Measurements from ENCODE around the gene MAN1C1. TPM values are rescaled to one million over a fixed set of nuclear protein-coding genes. Genes with fewer than 3 reads are reported as not detected.
"Not testable (repeated sequence)": the region's sequence is repeated elsewhere in the genome, so short reads cannot be mapped to it uniquely, and the experiment has no call there.

The MAN1C1 gene
- total RNA-seq, 1 experiment from 2014 or later, result 16.8 TPM

DNA sequence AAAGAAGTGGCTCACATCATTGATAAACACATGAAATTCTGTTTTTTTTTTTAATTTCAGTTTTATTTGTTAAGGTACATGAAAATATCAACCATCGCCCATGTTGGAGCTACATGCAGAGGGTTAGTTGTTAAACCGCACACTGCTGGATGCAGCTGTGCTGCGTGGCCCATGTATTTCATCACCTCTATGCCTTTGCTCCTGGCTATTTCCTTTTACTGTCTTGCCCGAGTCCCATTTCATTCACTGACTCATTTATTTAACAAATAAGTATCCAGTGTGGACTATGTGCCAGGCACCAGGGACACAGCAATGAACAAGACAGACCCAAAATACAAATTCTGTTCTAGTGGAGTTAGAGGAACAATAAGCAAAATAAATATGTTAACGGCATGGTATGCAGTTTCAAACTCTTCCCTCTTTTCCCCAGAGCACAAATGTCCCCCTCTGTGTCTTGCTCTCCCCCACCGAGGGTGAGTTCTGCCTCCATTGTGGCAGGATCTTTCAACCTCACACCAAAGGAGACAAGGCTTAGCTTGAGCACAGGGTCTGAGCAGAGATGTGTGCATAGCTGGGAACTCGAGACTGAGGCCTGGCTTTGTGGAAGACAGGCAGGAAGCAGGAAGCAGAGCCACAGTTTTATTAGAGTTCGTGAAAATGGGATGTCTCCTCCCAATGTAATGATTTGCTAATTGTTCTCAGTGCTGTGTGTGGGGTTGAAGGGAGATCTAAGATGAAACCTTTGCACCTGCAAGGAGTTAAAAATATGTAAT lies 44.6 kb downstream of the MAN1C1 start (continued):
- TF ChIP-seq, protein P1, sequence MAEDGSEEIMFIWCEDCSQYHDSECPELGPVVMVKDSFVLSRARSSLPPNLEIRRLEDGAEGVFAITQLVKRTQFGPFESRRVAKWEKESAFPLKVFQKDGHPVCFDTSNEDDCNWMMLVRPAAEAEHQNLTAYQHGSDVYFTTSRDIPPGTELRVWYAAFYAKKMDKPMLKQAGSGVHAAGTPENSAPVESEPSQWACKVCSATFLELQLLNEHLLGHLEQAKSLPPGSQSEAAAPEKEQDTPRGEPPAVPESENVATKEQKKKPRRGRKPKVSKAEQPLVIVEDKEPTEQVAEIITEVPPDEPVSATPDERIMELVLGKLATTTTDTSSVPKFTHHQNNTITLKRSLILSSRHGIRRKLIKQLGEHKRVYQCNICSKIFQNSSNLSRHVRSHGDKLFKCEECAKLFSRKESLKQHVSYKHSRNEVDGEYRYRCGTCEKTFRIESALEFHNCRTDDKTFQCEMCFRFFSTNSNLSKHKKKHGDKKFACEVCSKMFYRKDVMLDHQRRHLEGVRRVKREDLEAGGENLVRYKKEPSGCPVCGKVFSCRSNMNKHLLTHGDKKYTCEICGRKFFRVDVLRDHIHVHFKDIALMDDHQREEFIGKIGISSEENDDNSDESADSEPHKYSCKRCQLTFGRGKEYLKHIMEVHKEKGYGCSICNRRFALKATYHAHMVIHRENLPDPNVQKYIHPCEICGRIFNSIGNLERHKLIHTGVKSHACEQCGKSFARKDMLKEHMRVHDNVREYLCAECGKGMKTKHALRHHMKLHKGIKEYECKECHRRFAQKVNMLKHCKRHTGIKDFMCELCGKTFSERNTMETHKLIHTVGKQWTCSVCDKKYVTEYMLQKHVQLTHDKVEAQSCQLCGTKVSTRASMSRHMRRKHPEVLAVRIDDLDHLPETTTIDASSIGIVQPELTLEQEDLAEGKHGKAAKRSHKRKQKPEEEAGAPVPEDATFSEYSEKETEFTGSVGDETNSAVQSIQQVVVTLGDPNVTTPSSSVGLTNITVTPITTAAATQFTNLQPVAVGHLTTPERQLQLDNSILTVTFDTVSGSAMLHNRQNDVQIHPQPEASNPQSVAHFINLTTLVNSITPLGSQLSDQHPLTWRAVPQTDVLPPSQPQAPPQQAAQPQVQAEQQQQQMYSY (CRISPR knock-in tag; IDR thresholded peaks at IDR 0.05), result no peak
- TF ChIP-seq ZNF416 (CRISPR knock-in tag; IDR thresholded peaks at IDR 0.05), result no peak
- TF ChIP-seq NFE2L1 (CRISPR knock-in tag; IDR thresholded peaks at IDR 0.05), result no peak
- TF ChIP-seq MXD4 (CRISPR knock-in tag; IDR thresholded peaks at IDR 0.05; ENCODE audit: borderline replicate concordance), result no peak
- TF ChIP-seq, protein P2, sequence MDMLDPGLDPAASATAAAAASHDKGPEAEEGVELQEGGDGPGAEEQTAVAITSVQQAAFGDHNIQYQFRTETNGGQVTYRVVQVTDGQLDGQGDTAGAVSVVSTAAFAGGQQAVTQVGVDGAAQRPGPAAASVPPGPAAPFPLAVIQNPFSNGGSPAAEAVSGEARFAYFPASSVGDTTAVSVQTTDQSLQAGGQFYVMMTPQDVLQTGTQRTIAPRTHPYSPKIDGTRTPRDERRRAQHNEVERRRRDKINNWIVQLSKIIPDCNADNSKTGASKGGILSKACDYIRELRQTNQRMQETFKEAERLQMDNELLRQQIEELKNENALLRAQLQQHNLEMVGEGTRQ (CRISPR knock-in tag; IDR thresholded peaks at IDR 0.05), result no peak
- TF ChIP-seq, protein P3, sequence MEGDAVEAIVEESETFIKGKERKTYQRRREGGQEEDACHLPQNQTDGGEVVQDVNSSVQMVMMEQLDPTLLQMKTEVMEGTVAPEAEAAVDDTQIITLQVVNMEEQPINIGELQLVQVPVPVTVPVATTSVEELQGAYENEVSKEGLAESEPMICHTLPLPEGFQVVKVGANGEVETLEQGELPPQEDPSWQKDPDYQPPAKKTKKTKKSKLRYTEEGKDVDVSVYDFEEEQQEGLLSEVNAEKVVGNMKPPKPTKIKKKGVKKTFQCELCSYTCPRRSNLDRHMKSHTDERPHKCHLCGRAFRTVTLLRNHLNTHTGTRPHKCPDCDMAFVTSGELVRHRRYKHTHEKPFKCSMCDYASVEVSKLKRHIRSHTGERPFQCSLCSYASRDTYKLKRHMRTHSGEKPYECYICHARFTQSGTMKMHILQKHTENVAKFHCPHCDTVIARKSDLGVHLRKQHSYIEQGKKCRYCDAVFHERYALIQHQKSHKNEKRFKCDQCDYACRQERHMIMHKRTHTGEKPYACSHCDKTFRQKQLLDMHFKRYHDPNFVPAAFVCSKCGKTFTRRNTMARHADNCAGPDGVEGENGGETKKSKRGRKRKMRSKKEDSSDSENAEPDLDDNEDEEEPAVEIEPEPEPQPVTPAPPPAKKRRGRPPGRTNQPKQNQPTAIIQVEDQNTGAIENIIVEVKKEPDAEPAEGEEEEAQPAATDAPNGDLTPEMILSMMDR (IDR thresholded peaks at IDR 0.05), result no peak

DNA sequence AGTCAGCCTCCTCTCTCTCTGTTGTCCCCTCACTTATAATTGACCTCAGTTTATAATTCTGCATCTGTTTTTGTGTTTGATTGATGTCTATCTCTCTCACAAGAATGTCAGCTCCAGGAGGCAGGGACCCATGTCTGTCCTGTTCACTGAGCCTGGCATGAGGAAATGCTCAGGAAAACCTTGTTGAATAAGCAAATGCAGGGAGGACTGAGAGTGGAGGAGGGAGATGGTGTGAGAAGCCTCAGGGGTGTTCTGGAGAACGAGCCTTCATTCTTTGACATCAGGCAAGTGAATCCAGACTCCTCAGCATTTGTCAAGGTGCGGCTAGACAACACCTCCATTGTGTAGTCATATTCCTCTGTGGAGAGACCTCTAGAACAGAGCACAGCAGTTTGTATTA lies 45.5 kb downstream of the MAN1C1 start:
- TF ChIP-seq ZNF263 (CRISPR knock-in tag; IDR thresholded peaks at IDR 0.05; ENCODE audit: low read depth), result peak; percentile 31; the same call in 1 of the 2 replicates
- TF ChIP-seq CREM (CRISPR knock-in tag; IDR thresholded peaks at IDR 0.05), result no peak
- H3K36me3 Mint-ChIP-seq, result no peaks in the 10 kb centered on the region
- DNase-seq (ENCODE audit: low spot score) (no peak), ATAC-seq (no peak)
- H3K27me3 Mint-ChIP-seq (ENCODE audit: low read depth), result no peaks in the 10 kb centered on the region
- H3K4me1 Mint-ChIP-seq, result peaks cover 36% of the 10 kb centered on the region
- ChIA-PET CTCF (interaction anchor here (1.4 kb wide), 1 partner anchor 53 kb away, joined by 7 read pairs; no protein-coding TSS in a partner anchor), POLR2A (no interaction called here)
- H3K9me3 Mint-ChIP-seq, result no peaks in the 10 kb centered on the region
- H3K4me3 Mint-ChIP-seq, result no peak overlapping the region
- H3K27ac Mint-ChIP-seq, result peak overlapping the region; percentile 66; the same call in 1 of the 2 replicates

DNA sequence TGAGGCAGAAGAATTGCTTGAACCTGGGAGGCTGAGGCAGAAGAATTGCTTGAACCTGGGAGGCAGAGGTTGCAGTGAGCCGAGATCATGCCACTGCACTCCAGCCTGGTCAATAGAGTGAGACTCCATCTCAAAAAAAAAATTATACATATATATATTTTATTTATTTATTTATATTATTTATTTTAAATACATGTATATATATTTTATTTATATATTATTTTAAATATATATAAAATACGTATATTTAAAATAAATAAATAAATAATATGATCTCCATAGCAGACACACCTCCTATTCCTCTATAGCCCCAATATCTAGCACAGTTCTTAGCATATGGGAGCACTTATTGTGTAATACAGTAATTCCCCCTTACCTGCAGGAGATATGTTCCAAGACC lies 46.4 kb downstream of the MAN1C1 start:
- peak; percentile 96; the same call in 1 of the 2 replicates for TF ChIP-seq HMGA2 (CRISPR knock-in tag; IDR thresholded peaks at IDR 0.05)
- CTCF ChIA-PET; H3K27ac Mint-ChIP-seq; DNase-seq (ENCODE audit: low spot score); H3K9me3 Mint-ChIP-seq; ATAC-seq; POLR2A ChIA-PET; H3K27me3 Mint-ChIP-seq (ENCODE audit: low read depth); H3K36me3 Mint-ChIP-seq; H3K4me3 Mint-ChIP-seq: not testable (repeated sequence)
- H3K4me1 Mint-ChIP-seq, result peaks cover 36% of the 10 kb centered on the region

DNA sequence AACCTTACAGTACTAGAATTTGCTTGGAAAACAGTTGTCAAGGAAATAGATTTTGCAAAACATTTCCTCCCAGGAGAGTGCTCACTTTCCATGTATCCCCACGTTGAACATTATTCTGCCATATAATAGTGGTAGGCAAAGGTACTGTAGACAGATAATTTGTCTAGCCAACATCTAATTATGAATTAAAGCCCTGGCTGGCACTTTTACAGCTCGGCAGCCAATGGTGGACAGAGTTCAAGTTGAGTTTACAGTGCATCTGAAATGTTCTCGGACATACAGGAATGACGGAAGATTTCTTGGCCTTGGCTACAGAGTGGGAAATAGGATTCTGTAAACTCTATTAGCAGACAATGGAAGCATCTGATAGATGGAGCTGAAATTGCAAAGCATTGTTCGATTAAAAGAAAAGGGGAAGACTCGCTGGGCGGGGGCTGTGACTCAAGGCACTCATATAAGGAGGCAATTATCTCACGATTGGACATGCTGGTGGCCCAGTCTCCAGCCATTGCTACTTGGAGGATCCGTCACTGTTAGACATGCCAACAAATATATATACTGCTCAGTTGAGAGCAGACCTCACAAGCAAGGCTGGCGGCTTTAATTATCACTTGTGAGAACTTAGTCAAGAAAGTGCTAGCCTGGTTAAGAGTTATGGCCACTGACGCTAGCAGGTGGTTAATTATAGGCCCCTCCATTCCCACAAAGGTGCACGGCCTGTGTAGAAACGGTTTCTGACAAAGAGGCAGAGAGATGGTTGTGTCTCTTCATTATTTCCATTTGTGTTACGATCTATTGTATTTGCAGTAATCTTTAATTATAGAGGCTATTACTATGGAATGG lies 48.0 kb downstream of the MAN1C1 start:
- no peak for ATAC-seq

More for the DNA sequence above, 48.0 kb downstream of the MAN1C1 start:
- TF ChIP-seq ZNF416 (CRISPR knock-in tag; IDR thresholded peaks at IDR 0.05), result no peak
- TF ChIP-seq ZNF138 (CRISPR knock-in tag; conservative IDR thresholded peaks at IDR 0.05), result no peak
- TF ChIP-seq, protein P4, sequence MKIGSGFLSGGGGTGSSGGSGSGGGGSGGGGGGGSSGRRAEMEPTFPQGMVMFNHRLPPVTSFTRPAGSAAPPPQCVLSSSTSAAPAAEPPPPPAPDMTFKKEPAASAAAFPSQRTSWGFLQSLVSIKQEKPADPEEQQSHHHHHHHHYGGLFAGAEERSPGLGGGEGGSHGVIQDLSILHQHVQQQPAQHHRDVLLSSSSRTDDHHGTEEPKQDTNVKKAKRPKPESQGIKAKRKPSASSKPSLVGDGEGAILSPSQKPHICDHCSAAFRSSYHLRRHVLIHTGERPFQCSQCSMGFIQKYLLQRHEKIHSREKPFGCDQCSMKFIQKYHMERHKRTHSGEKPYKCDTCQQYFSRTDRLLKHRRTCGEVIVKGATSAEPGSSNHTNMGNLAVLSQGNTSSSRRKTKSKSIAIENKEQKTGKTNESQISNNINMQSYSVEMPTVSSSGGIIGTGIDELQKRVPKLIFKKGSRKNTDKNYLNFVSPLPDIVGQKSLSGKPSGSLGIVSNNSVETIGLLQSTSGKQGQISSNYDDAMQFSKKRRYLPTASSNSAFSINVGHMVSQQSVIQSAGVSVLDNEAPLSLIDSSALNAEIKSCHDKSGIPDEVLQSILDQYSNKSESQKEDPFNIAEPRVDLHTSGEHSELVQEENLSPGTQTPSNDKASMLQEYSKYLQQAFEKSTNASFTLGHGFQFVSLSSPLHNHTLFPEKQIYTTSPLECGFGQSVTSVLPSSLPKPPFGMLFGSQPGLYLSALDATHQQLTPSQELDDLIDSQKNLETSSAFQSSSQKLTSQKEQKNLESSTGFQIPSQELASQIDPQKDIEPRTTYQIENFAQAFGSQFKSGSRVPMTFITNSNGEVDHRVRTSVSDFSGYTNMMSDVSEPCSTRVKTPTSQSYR (CRISPR knock-in tag; IDR thresholded peaks at IDR 0.05), result no peak
- TF ChIP-seq, protein P5, sequence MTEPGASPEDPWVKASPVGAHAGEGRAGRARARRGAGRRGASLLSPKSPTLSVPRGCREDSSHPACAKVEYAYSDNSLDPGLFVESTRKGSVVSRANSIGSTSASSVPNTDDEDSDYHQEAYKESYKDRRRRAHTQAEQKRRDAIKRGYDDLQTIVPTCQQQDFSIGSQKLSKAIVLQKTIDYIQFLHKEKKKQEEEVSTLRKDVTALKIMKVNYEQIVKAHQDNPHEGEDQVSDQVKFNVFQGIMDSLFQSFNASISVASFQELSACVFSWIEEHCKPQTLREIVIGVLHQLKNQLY (CRISPR knock-in tag; IDR thresholded peaks at IDR 0.05), result no peak
- no peak for TF ChIP-seq NFYB (CRISPR knock-in tag; conservative IDR thresholded peaks at IDR 0.05; ENCODE audit: low read depth)
- no peak for TF ChIP-seq TP53 (CRISPR knock-in tag; IDR thresholded peaks at IDR 0.05)
- no peak for DNase-seq (ENCODE audit: low spot score)
- Mint-ChIP-seq H3K9me3 (no peaks in the 10 kb centered on the region), H3K4me3 (no peak overlapping the region), H3K36me3 (no peaks in the 10 kb centered on the region), H3K27ac (no peak overlapping the region), H3K4me1 (peaks cover 36% of the 10 kb centered on the region), H3K27me3 (ENCODE audit: low read depth) (no peaks in the 10 kb centered on the region)
- ChIA-PET CTCF (no interaction called here), POLR2A (no interaction called here)

Measured in WTC11 (cell line).